Liver (tissue), 9 donors: ENCODE measurements around the gene PLCB1. TPM values are rescaled to one million over a fixed set of nuclear protein-coding genes. Genes with fewer than 3 reads are reported as not detected.

ENCODE experiments used
- DNase-seq: peaks from one replicate; pipeline ENCODE4 v3.0.0-alpha.2; 2017; ENCODE audit warnings: low spot score
- H3K27ac ChIP-seq, 2 donors: one replicate each; pipeline ENCODE4 v1.7.0; 2013; ENCODE audit warnings: inconsistent platforms in 2 of 2, low read length in 2 of 2, control low read depth in 1 of 2, low read depth in 1 of 2, mild to moderate bottlenecking in 1 of 2
- H3K27me3 ChIP-seq, 4 donors: one replicate each; pipeline versions ENCODE4 v1.6.1 to v1.7.0; 2013; ENCODE audit warnings: low read length in 3 of 4, inconsistent platforms in 1 of 4, mild to moderate bottlenecking in 1 of 4, moderate library complexity in 1 of 4; ENCODE audit not compliant: control insufficient read depth in 4 of 4, insufficient read depth in 4 of 4
- H3K36me3 ChIP-seq, 4 donors: one replicate each; pipeline versions ENCODE4 v1.6.1 to v1.7.0; 2013; ENCODE audit warnings: low read length in 3 of 4, mild to moderate bottlenecking in 3 of 4, low read depth in 1 of 4, moderate library complexity in 1 of 4; ENCODE audit not compliant: control insufficient read depth in 4 of 4, insufficient read depth in 3 of 4
- H3K4me1 ChIP-seq, 4 donors: one replicate each; pipeline versions ENCODE4 v1.6.1 to v1.7.0; 2013; ENCODE audit warnings: low read length in 3 of 4, mild to moderate bottlenecking in 3 of 4, moderate library complexity in 1 of 4; ENCODE audit not compliant: control insufficient read depth in 4 of 4, insufficient read depth in 4 of 4
- H3K4me3 ChIP-seq, 3 donors: one replicate each; pipeline versions ENCODE4 v1.6.1 to v1.7.0; 2013; ENCODE audit warnings: low read length in 3 of 3, control low read depth in 1 of 3, low read depth in 1 of 3, mild to moderate bottlenecking in 1 of 3
- H3K9ac ChIP-seq, 2 donors: one replicate each; pipeline ENCODE4 v1.7.0; 2013; ENCODE audit warnings: low read length in 2 of 2, mild to moderate bottlenecking in 2 of 2, moderate library complexity in 2 of 2, control low read depth in 1 of 2, low read depth in 1 of 2
- H3K9me3 ChIP-seq, 4 donors: one replicate each; pipeline versions ENCODE4 v1.6.1 to v1.7.0; 2013; ENCODE audit warnings: low read length in 3 of 4; ENCODE audit not compliant: control insufficient read depth in 4 of 4
- EGR1 ChIP-seq, 2 donors: IDR thresholded peaks; 2 replicates each; pipeline ENCODE4 v1.6.1; 2016 to 2018; ENCODE audit warnings: antibody characterized with exemption in 2 of 2, low read depth in 2 of 2
- FOXA1 ChIP-seq: IDR thresholded peaks from 2 replicates; pipeline ENCODE4 v1.6.1; 2016; ENCODE audit warnings: antibody characterized with exemption
- FOXA2 ChIP-seq: IDR thresholded peaks from 2 replicates; pipeline ENCODE4 v1.6.1; 2016; ENCODE audit warnings: antibody characterized with exemption
- GABPA ChIP-seq, 2 donors: IDR thresholded peaks in 1 of 2; conservative IDR thresholded peaks in 1 of 2; 2 replicates each; pipeline ENCODE4 v1.6.1; 2016; ENCODE audit warnings: antibody characterized with exemption in 2 of 2, mild to moderate bottlenecking in 1 of 2, moderate library complexity in 1 of 2
- HNF4A ChIP-seq, 2 donors: conservative IDR thresholded peaks; 2 replicates each; pipeline ENCODE4 v1.6.1; 2016; ENCODE audit warnings: antibody characterized with exemption in 2 of 2, mild to moderate bottlenecking in 2 of 2
- HNF4G ChIP-seq: IDR thresholded peaks from 2 replicates; pipeline ENCODE4 v1.6.1; 2016; ENCODE audit warnings: antibody characterized with exemption
- JUND ChIP-seq, 2 donors: IDR thresholded peaks; 2 replicates each; pipeline ENCODE4 v1.6.1; 2016; ENCODE audit warnings: antibody characterized with exemption in 2 of 2
- NR2F2 ChIP-seq: IDR thresholded peaks from 2 replicates; pipeline ENCODE4 v1.6.1; 2016; ENCODE audit warnings: antibody characterized with exemption
- RAD21 ChIP-seq, 2 donors: IDR thresholded peaks; 2 replicates each; pipeline ENCODE4 v1.6.1; 2016; ENCODE audit warnings: antibody characterized with exemption in 2 of 2, mild to moderate bottlenecking in 2 of 2
- RXRA ChIP-seq, 2 donors: IDR thresholded peaks; 2 replicates each; pipeline ENCODE4 v1.6.1; 2017 to 2018; ENCODE audit warnings: antibody characterized with exemption in 2 of 2, mild to moderate bottlenecking in 1 of 2
- SP1 ChIP-seq: IDR thresholded peaks from 2 replicates; pipeline ENCODE4 v1.6.1; 2018; ENCODE audit warnings: antibody characterized with exemption, mild to moderate bottlenecking
- TAF1 ChIP-seq: conservative IDR thresholded peaks from 2 replicates; pipeline ENCODE4 v1.6.1; 2016; ENCODE audit warnings: antibody characterized with exemption, mild to moderate bottlenecking
- YY1 ChIP-seq: IDR thresholded peaks from 2 replicates; pipeline ENCODE4 v1.6.1; 2016; ENCODE audit warnings: antibody characterized with exemption, mild to moderate bottlenecking
- WGBS: extraction: QIAGEN DNeasy Blood & Tissue Kit; methylation state at CpG from one replicate; pipeline ENCODE4 v1.1.7; 2013; 5-methylcytosine and 5-hydroxymethylcytosine counted together
- polyA plus RNA-seq, 2 donors: library from polyadenylated mRNA; stranded (reverse) in 1 of 2; unstranded in 1 of 2; fragments of 200-250 nt in 1 of 2; fragments of >200 nt in 1 of 2; fragmentation: Nextera tagmentation in 1 of 2; extraction: Ambion mirVana in 1 of 2; gene quantifications; one replicate each; pipeline versions ENCODE4 v1.2.1 to v1.2.3, GENCODE V29; 2013 to 2015
- total RNA-seq, 2 donors: library from RNA; depleted of rRNA; stranded (reverse); fragments of >200 nt; gene quantifications; one replicate each; pipeline ENCODE4 v1.2.3, GENCODE V29; 2014
- TF ChIP-seq, protein P1 (sequence below): IDR thresholded peaks from 2 replicates; pipeline ENCODE4 v1.6.1; 2016; ENCODE audit warnings: antibody characterized with exemption, mild to moderate bottlenecking
- TF ChIP-seq, protein P2 (sequence below): IDR thresholded peaks from 2 replicates; pipeline ENCODE4 v1.6.1; 2016; ENCODE audit warnings: antibody characterized with exemption
- TF ChIP-seq, protein P3 (sequence below): IDR thresholded peaks from 2 replicates; pipeline ENCODE4 v1.6.1; 2016; ENCODE audit warnings: antibody characterized with exemption
- TF ChIP-seq, protein P4 (sequence below): IDR thresholded peaks from 2 replicates; pipeline ENCODE4 v1.6.1; 2016; ENCODE audit warnings: antibody characterized with exemption
- TF ChIP-seq, protein P5 (sequence below): fragments of 150-350 bp; IDR thresholded peaks from 2 replicates; pipeline ENCODE4 v1.5.1; 2017; ENCODE audit warnings: improper control_type of control experiment, low read depth, low read length; ENCODE audit not compliant: missing input control
- donor health status: healthy.
- donor health status: healthy.
- donor health status: healthy.
- donor health status: healthy.
- donor health status: healthy.

Gene PLCB1
- total and polyA plus RNA-seq, 4 donors: 3.7 to 13.5 (median 5.9) TPM

DNA sequence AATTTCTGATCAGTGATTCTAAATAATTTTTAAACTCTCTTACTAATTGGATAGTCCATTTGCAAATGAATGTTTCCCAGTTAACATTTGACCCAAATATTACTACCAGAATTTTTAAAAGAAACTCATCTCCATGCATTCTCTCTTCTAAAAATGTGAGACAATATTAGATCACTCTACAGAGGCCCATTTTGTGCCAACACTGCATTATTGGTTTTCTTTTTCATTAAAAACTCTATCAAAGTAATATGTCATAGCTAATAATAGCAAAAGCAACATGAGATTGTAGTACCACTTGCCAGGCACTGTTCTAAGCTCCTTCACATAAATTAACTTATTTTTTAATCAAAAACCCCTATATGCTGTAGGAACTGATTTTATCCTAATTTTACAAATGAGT lies 591.2 kb downstream of the PLCB1 start (continued):
- TF ChIP-seq, protein P1, sequence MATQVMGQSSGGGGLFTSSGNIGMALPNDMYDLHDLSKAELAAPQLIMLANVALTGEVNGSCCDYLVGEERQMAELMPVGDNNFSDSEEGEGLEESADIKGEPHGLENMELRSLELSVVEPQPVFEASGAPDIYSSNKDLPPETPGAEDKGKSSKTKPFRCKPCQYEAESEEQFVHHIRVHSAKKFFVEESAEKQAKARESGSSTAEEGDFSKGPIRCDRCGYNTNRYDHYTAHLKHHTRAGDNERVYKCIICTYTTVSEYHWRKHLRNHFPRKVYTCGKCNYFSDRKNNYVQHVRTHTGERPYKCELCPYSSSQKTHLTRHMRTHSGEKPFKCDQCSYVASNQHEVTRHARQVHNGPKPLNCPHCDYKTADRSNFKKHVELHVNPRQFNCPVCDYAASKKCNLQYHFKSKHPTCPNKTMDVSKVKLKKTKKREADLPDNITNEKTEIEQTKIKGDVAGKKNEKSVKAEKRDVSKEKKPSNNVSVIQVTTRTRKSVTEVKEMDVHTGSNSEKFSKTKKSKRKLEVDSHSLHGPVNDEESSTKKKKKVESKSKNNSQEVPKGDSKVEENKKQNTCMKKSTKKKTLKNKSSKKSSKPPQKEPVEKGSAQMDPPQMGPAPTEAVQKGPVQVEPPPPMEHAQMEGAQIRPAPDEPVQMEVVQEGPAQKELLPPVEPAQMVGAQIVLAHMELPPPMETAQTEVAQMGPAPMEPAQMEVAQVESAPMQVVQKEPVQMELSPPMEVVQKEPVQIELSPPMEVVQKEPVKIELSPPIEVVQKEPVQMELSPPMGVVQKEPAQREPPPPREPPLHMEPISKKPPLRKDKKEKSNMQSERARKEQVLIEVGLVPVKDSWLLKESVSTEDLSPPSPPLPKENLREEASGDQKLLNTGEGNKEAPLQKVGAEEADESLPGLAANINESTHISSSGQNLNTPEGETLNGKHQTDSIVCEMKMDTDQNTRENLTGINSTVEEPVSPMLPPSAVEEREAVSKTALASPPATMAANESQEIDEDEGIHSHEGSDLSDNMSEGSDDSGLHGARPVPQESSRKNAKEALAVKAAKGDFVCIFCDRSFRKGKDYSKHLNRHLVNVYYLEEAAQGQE: no peak
- TF ChIP-seq, protein P2, sequence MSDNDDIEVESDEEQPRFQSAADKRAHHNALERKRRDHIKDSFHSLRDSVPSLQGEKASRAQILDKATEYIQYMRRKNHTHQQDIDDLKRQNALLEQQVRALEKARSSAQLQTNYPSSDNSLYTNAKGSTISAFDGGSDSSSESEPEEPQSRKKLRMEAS: no peak
- no peak for TF ChIP-seq RXRA (IDR thresholded peaks at IDR 0.05)

DNA sequence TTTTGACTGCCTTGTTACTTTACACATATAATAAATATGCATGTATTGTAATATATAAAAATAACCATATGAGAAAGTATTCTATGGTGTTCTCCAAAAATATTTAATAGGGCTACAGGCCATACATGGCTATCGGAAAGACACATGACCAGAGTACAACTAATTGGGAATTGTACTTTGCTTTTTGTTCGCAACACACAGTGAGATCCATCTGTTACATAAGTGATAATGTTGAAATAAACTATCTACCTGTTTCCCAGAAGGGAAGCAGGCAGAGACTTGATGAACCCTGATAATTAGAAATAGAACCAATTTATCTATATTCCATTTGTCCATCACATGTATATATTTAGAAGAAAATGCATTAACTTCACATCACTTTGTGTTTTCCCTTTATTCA lies 592.8 kb downstream of the PLCB1 start:
- DNase-seq: no peak
- Histone ChIP-seq H3K36me3 (no peaks in the 10 kb centered on the region), H3K9me3 (no peaks in the 10 kb centered on the region), H3K27me3 (no peaks in the 10 kb centered on the region), H3K4me1 (peaks cover 0 to 14% (median 10%) of the 10 kb centered on the region in 4 donors), H3K9ac (no peak overlapping the region), H3K4me3 (no peak overlapping the region), H3K27ac (no peak overlapping the region)
- WGBS: 45% methylated on average over 2 of the region's 2 CpGs
- TF ChIP-seq JUND (IDR thresholded peaks at IDR 0.05) (no peak), FOXA1 (no peak), RAD21 (IDR thresholded peaks at IDR 0.05) (peak in 1 of 2 donors; percentile 9), RXRA (IDR thresholded peaks at IDR 0.05) (peak in 1 of 2 donors; percentile 56), TAF1 (no peak), YY1 (no peak), GABPA (IDR thresholded peaks at IDR 0.05 in 1 of 2, conservative IDR thresholded peaks at IDR 0.05 in 1 of 2) (no peak), HNF4A (conservative IDR thresholded peaks at IDR 0.05) (peak; percentile 66 to 85), FOXA2 (no peak), EGR1 (IDR thresholded peaks at IDR 0.05; ENCODE audit: low read depth in 2 of 2) (peak in 1 of 2 donors; percentile 23), NR2F2 (no peak), SP1 (no peak), HNF4G (no peak)
- TF ChIP-seq, protein P3, sequence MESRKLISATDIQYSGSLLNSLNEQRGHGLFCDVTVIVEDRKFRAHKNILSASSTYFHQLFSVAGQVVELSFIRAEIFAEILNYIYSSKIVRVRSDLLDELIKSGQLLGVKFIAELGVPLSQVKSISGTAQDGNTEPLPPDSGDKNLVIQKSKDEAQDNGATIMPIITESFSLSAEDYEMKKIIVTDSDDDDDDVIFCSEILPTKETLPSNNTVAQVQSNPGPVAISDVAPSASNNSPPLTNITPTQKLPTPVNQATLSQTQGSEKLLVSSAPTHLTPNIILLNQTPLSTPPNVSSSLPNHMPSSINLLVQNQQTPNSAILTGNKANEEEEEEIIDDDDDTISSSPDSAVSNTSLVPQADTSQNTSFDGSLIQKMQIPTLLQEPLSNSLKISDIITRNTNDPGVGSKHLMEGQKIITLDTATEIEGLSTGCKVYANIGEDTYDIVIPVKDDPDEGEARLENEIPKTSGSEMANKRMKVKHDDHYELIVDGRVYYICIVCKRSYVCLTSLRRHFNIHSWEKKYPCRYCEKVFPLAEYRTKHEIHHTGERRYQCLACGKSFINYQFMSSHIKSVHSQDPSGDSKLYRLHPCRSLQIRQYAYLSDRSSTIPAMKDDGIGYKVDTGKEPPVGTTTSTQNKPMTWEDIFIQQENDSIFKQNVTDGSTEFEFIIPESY: no peak
- TF ChIP-seq, protein P4, sequence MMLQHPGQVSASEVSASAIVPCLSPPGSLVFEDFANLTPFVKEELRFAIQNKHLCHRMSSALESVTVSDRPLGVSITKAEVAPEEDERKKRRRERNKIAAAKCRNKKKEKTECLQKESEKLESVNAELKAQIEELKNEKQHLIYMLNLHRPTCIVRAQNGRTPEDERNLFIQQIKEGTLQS: no peak
- TF ChIP-seq, protein P5, sequence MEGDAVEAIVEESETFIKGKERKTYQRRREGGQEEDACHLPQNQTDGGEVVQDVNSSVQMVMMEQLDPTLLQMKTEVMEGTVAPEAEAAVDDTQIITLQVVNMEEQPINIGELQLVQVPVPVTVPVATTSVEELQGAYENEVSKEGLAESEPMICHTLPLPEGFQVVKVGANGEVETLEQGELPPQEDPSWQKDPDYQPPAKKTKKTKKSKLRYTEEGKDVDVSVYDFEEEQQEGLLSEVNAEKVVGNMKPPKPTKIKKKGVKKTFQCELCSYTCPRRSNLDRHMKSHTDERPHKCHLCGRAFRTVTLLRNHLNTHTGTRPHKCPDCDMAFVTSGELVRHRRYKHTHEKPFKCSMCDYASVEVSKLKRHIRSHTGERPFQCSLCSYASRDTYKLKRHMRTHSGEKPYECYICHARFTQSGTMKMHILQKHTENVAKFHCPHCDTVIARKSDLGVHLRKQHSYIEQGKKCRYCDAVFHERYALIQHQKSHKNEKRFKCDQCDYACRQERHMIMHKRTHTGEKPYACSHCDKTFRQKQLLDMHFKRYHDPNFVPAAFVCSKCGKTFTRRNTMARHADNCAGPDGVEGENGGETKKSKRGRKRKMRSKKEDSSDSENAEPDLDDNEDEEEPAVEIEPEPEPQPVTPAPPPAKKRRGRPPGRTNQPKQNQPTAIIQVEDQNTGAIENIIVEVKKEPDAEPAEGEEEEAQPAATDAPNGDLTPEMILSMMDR: no peak
- TF ChIP-seq, protein P2: peak; percentile 13
- TF ChIP-seq, protein P1: no peak
